VCaP (cell line): ENCODE measurements around the gene HIRIP3.
"Not testable (repeated sequence)": the region's sequence is repeated elsewhere in the genome, so short reads cannot be mapped to it uniquely, and the experiment has no call there.

Experiments used
- H3K27ac ChIP-seq: fragments of 450-650 bp; 2 replicates; pipeline ENCODE4 v1.5.1; 2017
- CTCF ChIP-seq: fragments of 450-650 bp; conservative IDR thresholded peaks from 2 replicates; pipeline ENCODE4 v1.5.1; 2017; ENCODE audit warnings: mild to moderate bottlenecking, moderate library complexity

HIRIP3 gene

GRCh38 chr16:30023586-30023985 lies 28.2 kb upstream of the HIRIP3 start:
- TF ChIP-seq CTCF = no peak
- H3K27ac ChIP-seq = no peak overlapping the region

DNA sequence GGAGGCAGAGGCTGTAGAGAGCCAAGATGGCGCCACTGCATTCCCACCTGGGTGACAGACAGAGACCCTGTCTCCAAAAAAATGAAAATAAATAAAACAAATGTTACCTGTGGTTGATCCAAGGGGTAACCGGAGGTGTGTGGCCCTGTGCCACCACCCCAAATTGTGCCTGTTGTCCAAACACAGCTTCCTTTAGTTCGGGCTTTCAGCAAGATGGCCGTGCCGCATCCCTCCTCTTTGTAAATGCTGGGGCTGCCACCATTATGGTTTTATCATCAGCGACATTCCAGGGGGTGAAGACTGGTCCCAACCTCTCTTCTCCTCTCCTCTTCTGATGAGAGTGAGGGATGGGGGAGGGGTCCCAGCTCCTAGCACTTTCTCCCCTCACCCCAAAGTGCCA lies 27.5 kb upstream of the HIRIP3 start, which contains the start of gene C16orf92:
Gene C16orf92 (plus strand): TSS at position 312 of the 400 bp plus-strand sequence. CDS start 143 bp downstream, outside the sequence.
- H3K27ac ChIP-seq = no peak within 1 kb of the TSS
- TF ChIP-seq CTCF = no peak

DNA sequence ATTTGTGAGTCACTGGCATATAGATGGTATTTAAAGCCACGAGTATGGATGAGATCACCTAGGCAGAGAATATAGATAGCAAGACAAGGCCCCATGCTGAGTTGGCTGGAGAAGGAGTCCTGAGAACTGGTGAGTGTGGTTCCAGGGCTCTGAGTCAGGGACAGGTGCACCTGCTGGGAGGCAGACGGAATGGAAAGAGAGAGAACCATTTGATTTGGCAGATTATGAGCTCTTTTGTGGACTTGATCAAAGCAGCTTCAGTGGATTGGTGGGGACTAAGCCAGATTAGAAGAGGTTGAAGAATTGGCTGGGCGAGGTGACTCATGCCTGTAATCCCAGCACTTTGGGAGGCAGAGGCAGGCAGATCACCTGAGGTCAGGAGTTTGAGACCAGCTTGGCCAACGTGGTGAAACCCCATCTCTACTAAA lies 23.3 kb upstream of the HIRIP3 start:
- TF ChIP-seq CTCF = no peak
- no peak overlapping the region for H3K27ac ChIP-seq

- not testable (repeated sequence) for H3K27ac ChIP-seq
Observed at GRCh38 chr16:30017937-30018336, 22.5 kb upstream of the HIRIP3 start.

DNA sequence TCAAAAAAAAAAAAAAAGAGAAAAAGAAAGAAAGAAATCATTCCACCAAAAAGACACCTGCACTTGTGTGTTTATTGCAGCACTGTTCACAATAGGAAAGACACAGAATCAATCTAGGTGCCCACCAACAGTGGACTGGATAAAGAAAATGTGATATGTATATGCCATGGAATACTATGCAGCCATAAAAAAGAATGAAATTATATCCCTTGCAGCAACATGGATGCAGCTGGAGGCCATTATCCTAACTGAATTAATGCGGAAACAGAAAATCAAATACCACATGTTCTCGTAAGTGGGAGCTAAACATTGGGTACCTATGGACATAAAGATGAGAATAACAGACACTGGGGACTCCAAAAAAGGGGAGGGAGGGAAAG lies 21.9 kb upstream of the HIRIP3 start:
- H3K27ac ChIP-seq = no peak overlapping the region
- no peak for TF ChIP-seq CTCF

- H3K27ac ChIP-seq = no peak overlapping the region
- TF ChIP-seq CTCF = no peak
Observed at GRCh38 chr16:30016555-30017276, 21.3 kb upstream of the HIRIP3 start.

GRCh38 chr16:30015450-30015849 lies 20.0 kb upstream of the HIRIP3 start:
- not testable (repeated sequence) for H3K27ac ChIP-seq

- H3K27ac ChIP-seq = not testable (repeated sequence)
Observed at GRCh38 chr16:30012598-30012997, 17.2 kb upstream of the HIRIP3 start.

GRCh38 chr16:30011714-30012504 lies 16.5 kb upstream of the HIRIP3 start:
- peak overlapping the region; percentile 52; the same call in 1 of the 2 replicates for H3K27ac ChIP-seq
- TF ChIP-seq CTCF = no peak
